ENCODE measurements around the gene PLEKHN1. TPM values are rescaled to one million over a fixed set of nuclear protein-coding genes. Genes with fewer than 3 reads are reported as not detected.

Gene PLEKHN1
- total RNA-seq, 4 donors from 2014 or later, result 0.17 to 0.50 (median 0.19) TPM; not detected in 1

GRCh38 chr1:973459-974292 is 7.4 kb downstream of the PLEKHN1 start:
- no peaks in the 10 kb centered on the region for H3K9me3 ChIP-seq
- TF ChIP-seq POLR2A (IDR thresholded peaks at IDR 0.05; ENCODE audit: low read depth), result no peak
- no peak for TF ChIP-seq EP300 (IDR thresholded peaks at IDR 0.05)
- no peak for TF ChIP-seq CTCF (IDR thresholded peaks at IDR 0.05)
- TF ChIP-seq POLR2AphosphoS5 (IDR thresholded peaks at IDR 0.05), result no peak
- no peaks in the 10 kb centered on the region for H3K36me3 ChIP-seq
- DNase-seq (ENCODE audit: extremely low spot score), result no peak
- intact Hi-C loops (cut with DNase I), result no loop called here
- H3K4me1 ChIP-seq, result peaks cover 5 to 14% (median 10%) of the 10 kb centered on the region in 4 donors
- peaks cover 0 to 86% (median 32%) of the 10 kb centered on the region in 4 donors for H3K27me3 ChIP-seq
- no peak overlapping the region for H3K4me3 ChIP-seq
- WGBS, result 74% methylated on average over 17 of the region's 28 CpGs
- no peak overlapping the region for H3K27ac ChIP-seq (replicated peaks in 1 of 4)

GRCh38 chr1:974293-974640 is 8.0 kb downstream of the PLEKHN1 start:
- H3K9me3 ChIP-seq, result no peaks in the 10 kb centered on the region
- WGBS, result 93% methylated on average over 8 of the region's 11 CpGs
- TF ChIP-seq CTCF (IDR thresholded peaks at IDR 0.05) (no peak), POLR2AphosphoS5 (IDR thresholded peaks at IDR 0.05) (no peak), POLR2A (IDR thresholded peaks at IDR 0.05; ENCODE audit: low read depth) (no peak), EP300 (IDR thresholded peaks at IDR 0.05) (no peak)
- H3K27me3 ChIP-seq, result peaks cover 0 to 86% (median 32%) of the 10 kb centered on the region in 4 donors
- no peaks in the 10 kb centered on the region for H3K36me3 ChIP-seq
- H3K4me1 ChIP-seq, result peaks cover 5 to 14% (median 10%) of the 10 kb centered on the region in 4 donors
- intact Hi-C loops (cut with DNase I), result no loop called here
- H3K4me3 ChIP-seq, result no peak overlapping the region
- H3K27ac ChIP-seq (replicated peaks in 1 of 4), result no peak overlapping the region
- DNase-seq (ENCODE audit: extremely low spot score), result no peak

GRCh38 chr1:974687-975328 is 8.5 kb downstream of the PLEKHN1 start:
- Histone ChIP-seq H3K4me1 (peaks cover 5 to 14% (median 10%) of the 10 kb centered on the region in 4 donors), H3K27me3 (peaks cover 0 to 87% (median 32%) of the 10 kb centered on the region in 4 donors), H3K4me3 (no peak overlapping the region), H3K27ac (replicated peaks in 1 of 4) (no peak overlapping the region), H3K9me3 (no peaks in the 10 kb centered on the region), H3K36me3 (no peaks in the 10 kb centered on the region)
- intact Hi-C loops (cut with DNase I), result no loop called here
- DNase-seq (ENCODE audit: extremely low spot score), result no peak
- WGBS, result 66% methylated on average over 17 of the region's 17 CpGs
- TF ChIP-seq EP300 (IDR thresholded peaks at IDR 0.05) (no peak), POLR2A (IDR thresholded peaks at IDR 0.05; ENCODE audit: low read depth) (no peak), CTCF (IDR thresholded peaks at IDR 0.05) (no peak), POLR2AphosphoS5 (IDR thresholded peaks at IDR 0.05) (no peak)

- no peaks in the 10 kb centered on the region for H3K36me3 ChIP-seq
- peaks cover 0 to 87% (median 28%) of the 10 kb centered on the region in 4 donors for H3K27me3 ChIP-seq
- no peak overlapping the region for H3K4me3 ChIP-seq
- H3K4me1 ChIP-seq, result peaks cover 5 to 14% (median 10%) of the 10 kb centered on the region in 4 donors
- TF ChIP-seq POLR2A (IDR thresholded peaks at IDR 0.05; ENCODE audit: low read depth) (no peak), CTCF (IDR thresholded peaks at IDR 0.05) (no peak), EP300 (IDR thresholded peaks at IDR 0.05) (no peak), POLR2AphosphoS5 (IDR thresholded peaks at IDR 0.05) (no peak)
- no peak overlapping the region for H3K27ac ChIP-seq (replicated peaks in 1 of 4)
- no peak for DNase-seq (ENCODE audit: extremely low spot score)
- WGBS, result 70% methylated on average over 4 of the region's 9 CpGs
- H3K9me3 ChIP-seq, result no peaks in the 10 kb centered on the region
- intact Hi-C loops (cut with DNase I), result no loop called here
Measured at GRCh38 chr1:975365-975764, 9.1 kb downstream of the PLEKHN1 start.
